ENCODE results near the gene PRKN.

Gene PRKN

DNA sequence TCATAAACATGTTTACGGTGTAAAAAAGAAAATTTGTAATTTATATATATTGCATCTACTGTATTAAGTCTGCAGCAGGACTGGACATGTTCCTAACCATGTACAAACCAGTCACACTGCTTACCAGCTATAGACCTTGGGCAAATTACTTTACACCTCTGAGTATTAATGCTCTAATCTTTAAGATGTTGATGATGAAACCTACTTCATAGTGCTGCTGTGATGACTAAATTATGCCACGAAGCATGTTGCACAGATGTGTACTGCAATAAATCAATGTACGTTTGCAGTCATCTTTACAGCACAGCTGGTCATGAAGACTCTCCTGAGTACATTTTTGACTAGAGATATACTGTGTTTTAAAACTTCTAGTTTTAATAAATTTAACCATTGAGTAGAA, 42.6 kb downstream of the PRKN start:
- no peak overlapping the region for H3K4me3 ChIP-seq (ENCODE audit: low read depth in 1 of 2, low read length in 2 of 2)
- TF ChIP-seq EZH2 (IDR thresholded peaks at IDR 0.05; ENCODE audit: borderline replicate concordance, low read depth, low read length, severe bottlenecking): no peak
- TF ChIP-seq, protein P1, sequence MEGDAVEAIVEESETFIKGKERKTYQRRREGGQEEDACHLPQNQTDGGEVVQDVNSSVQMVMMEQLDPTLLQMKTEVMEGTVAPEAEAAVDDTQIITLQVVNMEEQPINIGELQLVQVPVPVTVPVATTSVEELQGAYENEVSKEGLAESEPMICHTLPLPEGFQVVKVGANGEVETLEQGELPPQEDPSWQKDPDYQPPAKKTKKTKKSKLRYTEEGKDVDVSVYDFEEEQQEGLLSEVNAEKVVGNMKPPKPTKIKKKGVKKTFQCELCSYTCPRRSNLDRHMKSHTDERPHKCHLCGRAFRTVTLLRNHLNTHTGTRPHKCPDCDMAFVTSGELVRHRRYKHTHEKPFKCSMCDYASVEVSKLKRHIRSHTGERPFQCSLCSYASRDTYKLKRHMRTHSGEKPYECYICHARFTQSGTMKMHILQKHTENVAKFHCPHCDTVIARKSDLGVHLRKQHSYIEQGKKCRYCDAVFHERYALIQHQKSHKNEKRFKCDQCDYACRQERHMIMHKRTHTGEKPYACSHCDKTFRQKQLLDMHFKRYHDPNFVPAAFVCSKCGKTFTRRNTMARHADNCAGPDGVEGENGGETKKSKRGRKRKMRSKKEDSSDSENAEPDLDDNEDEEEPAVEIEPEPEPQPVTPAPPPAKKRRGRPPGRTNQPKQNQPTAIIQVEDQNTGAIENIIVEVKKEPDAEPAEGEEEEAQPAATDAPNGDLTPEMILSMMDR (IDR thresholded peaks at IDR 0.05; ENCODE audit: borderline replicate concordance, extremely low read depth, low read length, poor library complexity, severe bottlenecking): no peak

DNA sequence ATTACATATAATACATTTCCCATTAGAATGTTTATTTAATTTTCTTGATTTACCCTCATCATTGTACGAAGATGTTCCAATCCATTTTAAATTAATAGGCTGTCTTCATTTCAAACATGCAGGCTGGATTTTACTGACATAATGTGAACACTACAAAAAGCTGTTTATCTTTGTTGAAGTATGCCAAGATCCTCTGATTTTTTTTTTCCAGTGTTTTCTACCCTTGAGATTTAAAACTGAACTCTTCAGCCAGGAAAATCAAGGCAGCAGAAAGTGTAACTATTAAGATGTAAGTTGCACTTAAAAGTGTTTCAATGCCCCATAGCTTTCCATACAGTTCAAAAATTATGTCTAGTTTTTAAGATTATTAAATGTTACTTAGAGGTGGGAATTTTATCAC, 43.5 kb downstream of the PRKN start:
- H3K27ac ChIP-seq (ENCODE audit: low read length): no peak overlapping the region
- H4K20me1 ChIP-seq (ENCODE audit: insufficient read depth, low read length): no peaks in the 10 kb centered on the region
- no peak overlapping the region for H2AFZ ChIP-seq (ENCODE audit: low read depth, low read length)
- no peaks in the 10 kb centered on the region for H3K36me3 ChIP-seq (ENCODE audit: insufficient read depth, low read length)
- no peak for DNase-seq
- TF ChIP-seq, protein P1 (IDR thresholded peaks at IDR 0.05; ENCODE audit: borderline replicate concordance, extremely low read depth, low read length, poor library complexity, severe bottlenecking): no peak
- TF ChIP-seq EZH2 (IDR thresholded peaks at IDR 0.05; ENCODE audit: borderline replicate concordance, low read depth, low read length, severe bottlenecking): no peak
- H3K9me3 ChIP-seq (ENCODE audit: insufficient read depth, low read length, severe bottlenecking): no peaks in the 10 kb centered on the region
- no peak overlapping the region for H3K4me2 ChIP-seq (ENCODE audit: insufficient read depth, low read length)
- no peak for ATAC-seq (ENCODE audit: insufficient read depth, low read depth)
- H3K4me1 ChIP-seq (ENCODE audit: insufficient read depth, low read length): no peaks in the 10 kb centered on the region
- no peak overlapping the region for H3K9ac ChIP-seq (ENCODE audit: low read depth, low read length)
- H3K27me3 ChIP-seq (ENCODE audit: insufficient read depth, low read length, poor library complexity): no peaks in the 10 kb centered on the region
- H3K4me3 ChIP-seq (ENCODE audit: low read depth in 1 of 2, low read length in 2 of 2): no peak overlapping the region
- no peaks in the 10 kb centered on the region for H3K79me2 ChIP-seq (ENCODE audit: insufficient read depth, low read length)

More for the DNA sequence above, 42.6 kb downstream of the PRKN start:
- Histone ChIP-seq H3K27ac (ENCODE audit: low read length) (no peak overlapping the region), H2AFZ (ENCODE audit: low read depth, low read length) (no peak overlapping the region), H3K9ac (ENCODE audit: low read depth, low read length) (no peak overlapping the region), H4K20me1 (ENCODE audit: insufficient read depth, low read length) (no peaks in the 10 kb centered on the region), H3K79me2 (ENCODE audit: insufficient read depth, low read length) (no peaks in the 10 kb centered on the region), H3K27me3 (ENCODE audit: insufficient read depth, low read length, poor library complexity) (no peaks in the 10 kb centered on the region), H3K9me3 (ENCODE audit: insufficient read depth, low read length, severe bottlenecking) (no peaks in the 10 kb centered on the region), H3K4me2 (ENCODE audit: insufficient read depth, low read length) (no peak overlapping the region), H3K36me3 (ENCODE audit: insufficient read depth, low read length) (no peaks in the 10 kb centered on the region), H3K4me1 (ENCODE audit: insufficient read depth, low read length) (no peaks in the 10 kb centered on the region)
- ATAC-seq (ENCODE audit: insufficient read depth, low read depth) (no peak), DNase-seq (no peak)

DNA sequence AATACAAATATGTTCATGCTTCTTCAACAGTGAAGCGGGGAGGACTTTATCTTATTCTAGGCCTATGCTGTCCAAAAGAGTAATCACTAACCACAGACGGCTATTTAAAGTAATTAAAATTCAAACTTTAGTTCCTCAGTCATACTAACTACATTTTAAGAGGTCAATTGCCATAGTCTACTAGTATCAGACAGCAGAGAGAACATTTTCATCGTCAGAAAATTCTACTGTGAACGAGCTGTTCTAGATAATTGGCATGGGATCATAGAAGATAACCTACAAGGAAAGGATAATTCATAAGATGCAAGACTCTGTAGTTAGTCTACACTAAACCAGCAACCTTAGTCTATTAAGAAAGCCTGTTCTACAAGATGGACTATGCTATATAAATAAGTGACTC, 44.4 kb downstream of the PRKN start:
- H4K20me1 ChIP-seq (ENCODE audit: insufficient read depth, low read length): no peaks in the 10 kb centered on the region
- TF ChIP-seq, protein P1 (IDR thresholded peaks at IDR 0.05; ENCODE audit: borderline replicate concordance, extremely low read depth, low read length, poor library complexity, severe bottlenecking): no peak
- no peak for TF ChIP-seq EZH2 (IDR thresholded peaks at IDR 0.05; ENCODE audit: borderline replicate concordance, low read depth, low read length, severe bottlenecking)
- ATAC-seq (ENCODE audit: insufficient read depth, low read depth): no peak

DNA sequence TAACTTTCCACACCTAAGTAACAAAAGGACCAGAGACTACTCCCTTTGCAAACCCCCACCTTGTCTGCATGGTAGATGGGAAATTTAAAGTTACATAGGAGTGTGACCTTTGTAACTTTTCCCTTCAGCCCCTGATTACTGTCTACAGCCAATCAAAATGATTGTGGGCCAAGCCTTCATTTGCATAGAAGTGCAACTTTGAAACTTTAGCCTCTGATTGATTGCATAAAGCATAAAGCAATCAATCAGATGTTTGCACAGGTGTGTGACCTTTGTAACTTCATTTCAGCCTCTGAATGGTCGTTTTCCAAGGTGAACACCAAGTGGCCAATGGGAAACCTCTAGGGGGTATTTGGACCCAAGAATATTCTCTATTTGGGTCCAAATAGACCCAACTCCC, 46.1 kb downstream of the PRKN start:
- Histone ChIP-seq H3K4me1 (ENCODE audit: insufficient read depth, low read length) (no peaks in the 10 kb centered on the region), H3K4me2 (ENCODE audit: insufficient read depth, low read length) (no peak overlapping the region), H3K79me2 (ENCODE audit: insufficient read depth, low read length) (no peaks in the 10 kb centered on the region), H3K4me3 (ENCODE audit: low read depth in 1 of 2, low read length in 2 of 2) (no peak overlapping the region), H3K36me3 (ENCODE audit: insufficient read depth, low read length) (no peaks in the 10 kb centered on the region), H3K27me3 (ENCODE audit: insufficient read depth, low read length, poor library complexity) (no peaks in the 10 kb centered on the region), H2AFZ (ENCODE audit: low read depth, low read length) (no peak overlapping the region), H4K20me1 (ENCODE audit: insufficient read depth, low read length) (no peaks in the 10 kb centered on the region), H3K9me3 (ENCODE audit: insufficient read depth, low read length, severe bottlenecking) (no peaks in the 10 kb centered on the region), H3K27ac (ENCODE audit: low read length) (no peak overlapping the region), H3K9ac (ENCODE audit: low read depth, low read length) (no peak overlapping the region)
- ATAC-seq (ENCODE audit: insufficient read depth, low read depth): no peak
- no peak for DNase-seq
- TF ChIP-seq EZH2 (IDR thresholded peaks at IDR 0.05; ENCODE audit: borderline replicate concordance, low read depth, low read length, severe bottlenecking): no peak
- TF ChIP-seq, protein P1 (IDR thresholded peaks at IDR 0.05; ENCODE audit: borderline replicate concordance, extremely low read depth, low read length, poor library complexity, severe bottlenecking): no peak

More for the DNA sequence above, 44.4 kb downstream of the PRKN start:
- H3K79me2 ChIP-seq (ENCODE audit: insufficient read depth, low read length): no peaks in the 10 kb centered on the region
- H3K4me1 ChIP-seq (ENCODE audit: insufficient read depth, low read length): no peaks in the 10 kb centered on the region
- no peak overlapping the region for H2AFZ ChIP-seq (ENCODE audit: low read depth, low read length)
- H3K9me3 ChIP-seq (ENCODE audit: insufficient read depth, low read length, severe bottlenecking): no peaks in the 10 kb centered on the region
- H3K36me3 ChIP-seq (ENCODE audit: insufficient read depth, low read length): no peaks in the 10 kb centered on the region
- no peak for DNase-seq
- H3K27ac ChIP-seq (ENCODE audit: low read length): no peak overlapping the region
- no peak overlapping the region for H3K9ac ChIP-seq (ENCODE audit: low read depth, low read length)
- no peak overlapping the region for H3K4me3 ChIP-seq (ENCODE audit: low read depth in 1 of 2, low read length in 2 of 2)
- no peaks in the 10 kb centered on the region for H3K27me3 ChIP-seq (ENCODE audit: insufficient read depth, low read length, poor library complexity)
- no peak overlapping the region for H3K4me2 ChIP-seq (ENCODE audit: insufficient read depth, low read length)

Data from DND-41 (cell line).